Stimulated activated CD4-positive, alpha-beta T cell treated with anti-CD3 and anti-CD28 coated beads, Interleukin-4, amount 100 ng/mL, for 1 hour (primary cell): ENCODE measurements around the gene MATCAP1.
A peak's percentile ranks its signal among the peaks of the same experiment; 100 is the strongest.

Experiments used
- DNase-seq: peaks from one replicate; pipeline ENCODE4 v3.0.0-alpha.2; 2020

MATCAP1 gene

DNA sequence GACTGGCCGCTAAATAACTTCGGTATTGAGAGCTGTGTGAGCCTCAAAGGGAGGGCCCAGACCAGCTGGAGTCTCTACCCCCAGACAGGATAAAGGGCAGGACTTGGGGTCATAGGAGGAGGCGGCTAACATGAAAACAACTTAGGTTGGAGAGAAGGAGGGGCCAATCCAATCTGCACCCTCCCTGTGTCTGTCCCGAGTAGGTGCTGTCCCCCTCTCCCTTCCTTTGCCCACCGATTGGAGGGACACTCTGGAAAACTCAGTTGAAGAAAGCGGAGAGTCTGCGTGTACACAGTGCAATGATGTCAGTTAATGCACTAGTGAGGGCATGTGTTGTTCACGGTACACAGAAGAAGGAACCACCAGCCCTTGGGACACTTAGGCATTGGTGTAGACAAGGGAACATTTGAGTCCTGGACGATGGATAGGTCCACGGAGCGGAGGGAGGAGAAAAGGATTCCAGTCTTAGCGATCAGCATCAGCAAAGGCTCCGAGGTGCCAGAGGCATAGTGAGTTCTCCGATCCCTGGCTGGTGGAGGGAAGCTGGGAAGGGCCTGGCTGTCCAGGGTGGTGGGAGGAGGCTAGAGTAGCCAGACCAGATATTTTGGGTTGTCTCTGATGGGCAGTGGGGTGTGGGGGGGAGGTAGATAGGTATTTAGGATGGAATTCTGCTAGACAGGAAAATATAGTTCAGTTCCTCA lies 12.7 kb downstream of the MATCAP1 start:
- no peak for DNase-seq

DNA sequence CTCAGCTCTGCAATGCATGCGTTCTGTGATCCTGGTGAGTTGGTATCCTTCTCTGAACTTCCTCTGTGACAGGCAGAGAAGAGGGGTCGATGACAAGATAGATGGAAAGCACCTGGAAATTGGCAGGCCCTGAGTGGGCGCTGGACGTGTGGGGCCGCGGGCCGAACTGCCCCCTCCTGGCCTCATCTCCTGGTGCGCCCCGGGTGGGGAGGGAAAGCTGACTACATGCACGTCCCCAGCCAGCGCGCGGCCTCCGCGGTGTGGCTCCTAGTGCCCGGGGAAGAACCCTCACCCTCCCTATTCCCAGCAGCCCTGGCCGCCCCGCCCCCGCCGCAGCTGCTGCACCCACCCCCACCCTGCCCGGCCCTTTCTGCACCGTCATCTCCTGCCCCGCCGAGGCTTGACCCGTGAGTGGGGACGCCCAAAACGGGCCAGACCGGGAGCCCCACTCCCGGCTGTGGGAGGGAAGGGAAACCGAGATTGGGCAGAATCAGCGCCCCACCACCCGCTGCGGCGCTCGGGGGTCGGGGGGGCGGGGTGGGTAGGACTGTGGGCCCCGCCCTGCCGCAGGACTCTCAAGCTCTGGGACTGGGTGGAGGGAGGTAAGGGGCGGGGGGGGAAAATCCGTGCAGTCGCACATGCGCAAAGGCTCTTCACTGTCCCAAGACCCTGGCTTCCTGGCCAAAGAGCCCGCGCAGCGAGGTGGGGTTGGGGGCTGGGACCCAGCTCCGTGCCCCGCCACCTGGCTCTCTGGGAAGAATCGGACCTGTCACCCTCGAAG lies 13.4 kb downstream of the MATCAP1 start, which contains the start of gene NOL3:
NOL3 (plus strand) TSS at position 371 of the 781 bp plus-strand sequence.
- DNase-seq: no peak

DNA sequence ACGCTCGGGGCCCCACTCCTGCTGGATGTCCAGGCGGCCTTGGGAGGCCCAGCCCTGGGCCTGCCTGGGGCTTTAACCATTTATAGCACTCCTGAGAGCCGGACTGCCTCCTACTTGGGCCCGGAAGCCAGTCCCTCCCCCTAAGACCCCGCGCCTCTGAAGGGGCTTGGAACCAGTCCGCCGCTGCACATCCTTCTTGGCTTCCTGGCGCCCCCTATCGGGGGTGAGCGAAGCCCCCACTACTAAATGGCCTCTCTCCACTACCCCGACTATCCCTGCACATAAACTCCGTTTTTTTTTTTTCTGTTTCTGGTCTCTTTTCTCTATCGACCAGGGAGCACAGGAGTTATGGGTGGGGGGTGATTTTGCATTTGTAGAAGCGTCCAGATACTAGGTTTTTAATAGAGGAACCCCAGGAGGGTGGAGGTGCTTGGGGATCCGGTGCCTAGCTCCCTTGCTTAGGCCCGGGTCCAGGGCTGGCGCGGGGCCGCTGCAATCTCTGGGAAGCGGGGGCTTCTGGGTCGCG lies 14.1 kb downstream of the MATCAP1 start:
- DNase-seq: no peak

DNA sequence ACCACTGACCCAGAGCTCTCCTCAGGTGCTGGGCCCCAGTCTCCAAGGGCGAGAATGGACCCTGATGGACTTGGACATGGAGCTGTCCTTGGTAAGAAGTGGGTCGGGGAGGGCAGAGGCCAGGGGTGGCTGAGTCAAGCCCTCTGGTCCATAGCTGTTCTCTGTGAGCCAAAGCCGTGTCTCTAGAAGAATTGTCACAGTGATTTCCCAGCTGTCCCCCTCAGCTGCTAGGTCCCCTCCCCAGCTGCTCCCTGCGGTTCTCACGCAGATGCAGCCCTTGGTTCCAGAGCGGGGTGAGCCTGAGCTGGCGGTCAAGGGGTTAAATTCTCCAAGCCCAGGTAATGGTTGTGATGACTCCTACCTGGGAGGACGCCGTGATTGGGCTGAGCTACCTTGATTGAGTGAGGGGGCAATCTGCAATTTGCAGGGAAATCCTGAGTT lies 14.7 kb downstream of the MATCAP1 start:
- no peak for DNase-seq

DNA sequence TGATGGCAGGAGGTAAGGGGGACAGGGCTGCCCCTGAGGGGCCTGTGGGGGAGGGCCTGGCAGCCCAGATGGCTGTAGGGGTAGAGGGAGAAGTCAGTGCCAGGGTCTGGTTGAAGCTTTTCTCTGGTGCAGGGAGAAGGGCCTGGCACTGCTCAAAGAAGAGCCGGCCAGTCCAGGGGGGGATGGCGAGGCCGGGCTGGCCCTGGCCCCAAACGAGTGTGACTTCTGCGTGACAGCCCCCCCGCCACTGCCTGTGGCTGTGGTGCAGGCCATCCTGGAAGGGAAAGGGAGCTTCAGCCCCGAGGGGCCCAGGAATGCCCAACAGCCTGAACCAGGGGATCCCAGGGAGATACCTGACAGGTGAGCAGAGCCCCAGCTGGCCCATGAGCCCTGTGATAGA lies 16.2 kb downstream of the MATCAP1 start:
- DNase-seq: no peak

DNA sequence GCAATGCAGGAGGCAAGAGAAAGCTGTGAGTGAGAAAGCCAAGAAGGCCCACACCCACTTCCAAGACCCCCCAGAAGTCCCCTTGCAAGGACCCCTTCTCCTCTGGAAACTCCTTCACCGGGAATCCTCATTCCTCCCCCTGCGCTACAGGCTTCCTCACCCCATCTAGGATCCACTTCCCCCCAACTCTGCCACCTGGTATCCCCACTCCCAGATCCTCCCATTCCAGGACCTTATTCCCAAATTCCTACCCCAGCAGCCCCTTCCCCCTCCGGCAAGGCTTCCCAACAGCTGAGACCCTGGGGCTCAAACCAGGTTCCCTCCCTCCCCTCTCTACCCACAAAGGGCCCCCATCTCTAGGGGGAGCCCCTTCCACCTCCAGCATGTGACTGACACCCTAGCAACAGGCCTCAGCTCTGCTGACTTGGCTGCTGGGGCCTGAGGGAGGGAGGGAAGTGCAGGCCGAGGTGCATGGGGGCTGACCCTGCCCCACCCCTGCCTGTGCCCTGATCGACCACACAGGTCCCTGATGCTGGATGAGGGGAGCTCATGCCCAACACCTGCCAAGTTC lies 17.1 kb downstream of the MATCAP1 start:
- no peak for DNase-seq

DNA sequence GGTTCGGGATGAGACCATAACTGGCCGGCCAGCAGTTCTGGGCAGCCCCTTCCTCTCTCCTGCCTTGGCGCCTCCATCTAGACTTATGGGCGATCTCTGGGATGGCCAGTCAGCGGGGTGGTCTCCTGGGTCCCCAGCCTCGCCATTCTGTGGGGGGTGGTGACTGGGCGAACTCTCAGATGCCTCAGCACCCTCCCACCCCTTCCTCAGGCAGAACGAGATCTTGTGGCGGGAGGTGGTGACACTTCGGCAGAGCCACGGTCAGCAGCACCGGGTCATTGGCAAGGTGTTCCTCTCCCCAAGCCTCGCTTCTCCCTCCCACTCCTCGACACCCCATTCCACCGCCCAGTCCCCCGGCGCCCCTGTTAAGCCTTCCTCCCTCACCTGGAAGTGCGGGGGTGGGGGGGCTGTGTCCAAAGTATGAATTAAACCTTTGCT lies 17.6 kb downstream of the MATCAP1 start:
- no peak for DNase-seq

DNA sequence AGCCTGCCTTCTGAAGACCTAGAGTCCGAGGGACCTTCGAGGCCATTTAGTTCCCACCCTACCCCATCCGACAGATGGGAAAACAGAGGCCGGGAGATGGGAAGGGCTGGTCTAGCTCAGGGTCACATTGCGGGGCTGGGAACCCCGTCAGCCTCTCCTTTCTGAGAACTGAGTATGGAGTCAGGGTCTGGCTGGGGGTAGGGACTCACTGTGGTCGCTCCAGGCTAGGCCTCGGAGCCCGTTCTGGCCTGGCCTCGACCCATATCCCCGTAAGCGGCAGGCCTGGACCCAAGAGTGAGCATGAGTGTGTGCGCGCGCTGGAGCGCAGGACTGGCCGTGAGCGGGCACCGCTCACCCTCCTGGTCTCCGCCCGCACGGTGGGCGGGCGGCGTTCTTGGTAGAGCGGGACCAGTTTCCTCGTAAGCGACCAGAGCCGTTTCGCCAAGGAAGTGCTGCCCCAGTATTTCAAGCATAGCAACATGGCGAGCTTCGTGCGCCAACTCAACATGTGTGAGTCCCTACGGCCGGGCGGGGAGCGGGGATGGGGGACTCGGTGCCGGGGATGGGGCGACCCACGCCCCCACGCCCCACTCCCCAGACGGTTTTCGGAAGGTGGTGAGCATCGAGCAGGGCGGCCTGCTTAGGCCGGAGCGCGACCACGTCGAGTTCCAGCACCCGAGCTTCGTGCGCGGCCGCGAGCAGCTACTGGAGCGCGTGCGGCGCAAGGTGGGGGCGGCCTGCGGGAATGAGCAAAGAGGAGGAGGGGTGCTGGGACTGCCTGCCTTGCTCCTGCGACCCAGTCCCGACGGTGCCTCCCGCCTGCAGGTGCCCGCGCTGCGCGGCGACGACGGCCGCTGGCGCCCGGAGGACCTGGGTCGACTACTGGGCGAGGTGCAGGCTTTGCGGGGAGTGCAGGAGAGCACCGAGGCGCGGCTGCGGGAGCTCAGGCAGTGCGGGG lies 18.4 kb downstream of the MATCAP1 start:
- no peak for DNase-seq

DNA sequence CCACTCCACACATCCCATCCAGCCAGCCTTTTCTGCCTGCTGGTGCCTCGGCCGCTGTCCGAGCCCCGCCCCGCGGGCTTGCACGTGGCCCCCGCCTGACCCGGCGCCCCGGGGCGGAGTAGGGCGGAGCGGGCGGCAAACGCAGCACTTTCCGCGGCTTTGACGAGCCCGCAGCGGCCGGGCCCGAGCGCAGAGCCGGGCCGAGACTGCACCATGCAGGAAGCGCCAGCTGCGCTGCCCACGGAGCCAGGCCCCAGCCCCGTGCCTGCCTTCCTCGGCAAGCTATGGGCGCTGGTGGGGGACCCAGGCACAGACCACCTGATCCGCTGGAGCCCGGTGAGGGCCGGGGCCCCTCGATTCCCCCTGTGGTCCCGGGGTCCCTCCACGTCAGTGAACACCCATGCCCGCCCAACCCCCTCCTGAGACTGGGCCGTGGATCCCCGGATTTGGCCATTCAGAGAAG lies 19.1 kb downstream of the MATCAP1 start, which contains the start of gene HSF4:
HSF4 (plus strand) TSS at position 147 of the 463 bp plus-strand sequence; CDS start at position 214, 67 bp downstream.
- DNase-seq: no peak

DNA sequence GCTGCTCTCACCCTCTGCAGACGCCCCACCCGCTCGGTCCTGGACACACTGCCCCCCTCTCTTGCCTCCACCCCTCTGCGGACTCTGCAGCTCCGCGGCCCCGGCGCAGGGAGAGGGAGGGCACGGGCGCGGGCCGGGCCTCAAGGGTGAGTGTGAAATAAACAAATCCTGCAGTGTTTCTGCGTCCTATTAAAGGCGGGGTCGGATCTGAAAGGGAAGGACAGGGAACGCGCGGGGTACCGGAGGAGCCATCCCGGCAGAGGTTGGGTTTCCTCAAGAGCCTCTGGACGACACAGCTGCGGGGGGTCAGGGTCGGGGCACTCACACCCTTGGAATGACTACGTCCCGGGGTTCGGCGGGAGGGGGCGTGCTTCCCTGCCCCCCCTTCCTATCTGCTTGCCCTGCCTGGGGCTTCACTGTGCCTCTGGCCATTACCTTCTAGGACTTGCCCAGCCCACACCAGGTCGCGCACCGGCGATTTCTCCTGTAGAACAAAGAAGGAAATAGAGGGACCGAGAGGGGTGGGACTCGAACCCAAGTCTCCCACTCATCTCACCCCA lies 19.7 kb downstream of the MATCAP1 start:
- no peak for DNase-seq

DNA sequence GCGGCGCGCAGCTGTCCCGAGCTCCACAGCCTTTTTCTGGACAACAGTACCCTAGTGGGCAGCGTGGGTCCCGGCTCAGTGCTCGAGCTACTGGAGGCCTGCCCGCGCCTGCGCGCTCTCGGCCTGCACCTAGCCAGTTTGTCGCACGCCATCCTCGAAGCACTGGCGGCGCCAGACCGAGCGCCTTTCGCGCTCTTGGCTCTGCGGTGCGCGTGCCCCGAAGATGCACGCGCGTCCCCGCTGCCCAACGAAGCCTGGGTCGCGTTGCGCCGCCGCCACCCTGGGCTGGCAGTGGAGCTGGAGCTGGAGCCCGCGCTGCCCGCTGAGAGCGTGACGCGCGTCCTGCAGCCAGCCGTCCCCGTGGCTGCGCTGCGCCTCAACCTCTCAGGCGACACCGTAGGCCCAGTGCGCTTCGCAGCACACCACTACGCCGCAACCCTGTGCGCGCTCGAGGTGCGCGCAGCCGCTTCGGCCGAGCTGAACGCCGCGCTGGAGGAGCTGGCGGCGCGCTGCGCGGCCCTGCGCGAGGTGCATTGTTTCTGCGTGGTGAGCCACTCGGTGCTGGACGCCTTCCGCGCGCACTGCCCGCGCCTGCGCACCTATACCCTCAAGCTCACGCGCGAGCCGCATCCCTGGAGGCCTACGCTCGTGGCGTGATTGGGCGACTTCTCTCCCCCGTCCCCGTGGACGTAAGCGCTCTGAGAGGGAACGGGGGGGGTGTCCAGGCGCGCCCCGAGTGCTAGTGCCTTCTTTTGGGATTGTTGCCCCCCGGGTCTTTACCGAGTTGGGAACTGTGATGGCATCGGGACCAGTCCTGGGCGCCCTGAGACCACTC lies 20.4 kb downstream of the MATCAP1 start:
- DNase-seq: peak; percentile 49

DNA sequence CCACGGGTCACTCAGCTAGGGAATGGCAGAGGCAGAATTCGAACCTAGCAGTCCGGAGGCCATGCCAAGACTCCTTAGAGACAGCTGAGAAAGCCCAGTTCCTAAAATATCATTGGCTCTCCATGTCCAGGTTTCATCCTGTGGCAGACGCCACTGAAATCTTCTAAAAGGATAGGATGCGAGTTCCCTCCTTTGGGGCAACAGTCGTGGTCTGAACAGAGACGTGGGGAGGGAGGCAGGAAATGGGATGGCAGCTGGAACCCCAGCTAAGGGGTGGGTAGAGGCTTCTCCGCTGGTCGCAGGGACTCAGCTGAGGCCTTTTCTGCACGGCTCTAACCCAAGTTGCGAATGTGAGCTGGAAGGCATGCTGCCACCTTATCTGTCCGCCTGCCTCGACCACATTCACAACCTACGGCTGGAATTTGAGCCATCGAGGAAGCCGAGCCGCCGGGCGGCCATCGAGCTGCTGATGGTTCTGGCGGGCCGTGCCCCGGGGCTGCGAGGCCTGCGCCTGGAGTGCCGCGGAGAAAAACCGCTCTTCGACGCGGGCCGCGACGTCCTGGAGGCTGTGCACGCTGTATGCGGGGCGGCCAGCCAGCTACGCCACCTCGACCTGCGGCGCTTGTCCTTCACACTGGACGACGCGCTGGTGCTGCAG lies 21.1 kb downstream of the MATCAP1 start:
- no peak for DNase-seq

DNA sequence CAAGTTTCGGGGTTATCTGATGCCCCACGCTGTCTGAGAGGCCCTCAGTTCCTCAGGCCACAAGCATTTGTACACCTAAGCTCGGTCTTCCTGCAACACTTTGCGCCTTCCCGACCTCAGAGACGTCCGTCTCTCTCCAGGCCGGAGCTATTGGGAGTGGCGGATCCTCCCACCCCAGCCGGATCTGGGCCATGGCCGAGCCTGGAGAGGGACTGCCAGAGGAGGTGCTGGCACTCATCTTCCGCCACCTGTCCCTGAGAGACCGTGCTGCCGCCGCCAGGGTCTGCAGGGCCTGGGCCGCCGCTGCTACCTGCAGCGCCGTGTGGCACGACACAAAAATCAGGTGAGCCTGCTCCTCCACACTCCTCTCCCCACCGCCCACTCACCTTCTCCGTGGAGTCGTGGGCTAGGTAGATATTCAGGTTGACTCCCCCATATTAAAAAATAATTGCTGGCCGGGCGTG lies 22.1 kb downstream of the MATCAP1 start:
- no peak for DNase-seq

DNA sequence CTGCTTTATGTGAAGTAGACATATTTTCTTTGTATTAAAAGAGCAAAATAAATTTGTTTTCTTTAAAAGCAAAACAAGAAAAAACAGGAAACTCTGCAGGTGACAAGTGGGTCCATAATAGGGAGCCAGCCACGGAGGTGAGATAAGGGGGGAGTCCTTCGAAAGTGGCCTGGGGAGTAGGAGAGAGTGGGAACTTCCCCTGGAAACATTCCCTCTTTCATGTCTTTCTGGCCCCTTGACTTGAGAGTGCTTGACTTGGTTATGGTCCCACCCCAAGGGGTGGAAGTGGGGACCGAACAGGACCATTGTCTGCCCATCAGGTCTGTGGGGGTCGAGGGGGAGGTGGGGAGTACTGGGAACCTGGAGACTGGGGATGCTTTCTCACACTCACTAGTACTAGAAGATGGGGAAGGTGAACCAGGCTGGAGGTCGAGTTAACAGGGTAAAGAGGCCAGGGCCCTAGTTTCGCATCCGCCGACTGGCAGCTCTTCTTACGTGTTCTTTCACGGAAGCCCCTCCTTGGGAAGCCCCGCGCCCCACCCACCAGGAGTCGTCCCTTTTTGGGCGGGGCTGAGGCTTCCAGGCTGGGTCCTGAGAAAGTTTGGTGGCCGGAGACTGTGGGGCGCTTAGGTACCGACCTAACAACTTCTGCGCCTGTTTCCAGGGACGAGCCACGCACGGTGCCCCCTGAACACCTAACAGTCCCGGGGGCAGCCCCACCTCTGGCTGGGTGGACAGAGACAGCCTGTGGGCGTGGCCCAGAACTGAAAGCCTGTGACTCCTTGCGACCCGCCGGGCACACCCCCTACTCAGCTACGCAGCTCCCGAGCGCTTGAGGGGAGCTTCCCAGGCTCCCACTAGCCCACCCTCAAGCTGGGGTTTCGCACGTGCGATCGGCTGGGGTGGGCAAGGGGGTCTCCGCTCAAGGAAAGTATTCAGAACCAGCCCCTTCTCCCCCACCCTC lies 24.8 kb downstream of the MATCAP1 start:
- DNase-seq: peak; percentile 76

DNA sequence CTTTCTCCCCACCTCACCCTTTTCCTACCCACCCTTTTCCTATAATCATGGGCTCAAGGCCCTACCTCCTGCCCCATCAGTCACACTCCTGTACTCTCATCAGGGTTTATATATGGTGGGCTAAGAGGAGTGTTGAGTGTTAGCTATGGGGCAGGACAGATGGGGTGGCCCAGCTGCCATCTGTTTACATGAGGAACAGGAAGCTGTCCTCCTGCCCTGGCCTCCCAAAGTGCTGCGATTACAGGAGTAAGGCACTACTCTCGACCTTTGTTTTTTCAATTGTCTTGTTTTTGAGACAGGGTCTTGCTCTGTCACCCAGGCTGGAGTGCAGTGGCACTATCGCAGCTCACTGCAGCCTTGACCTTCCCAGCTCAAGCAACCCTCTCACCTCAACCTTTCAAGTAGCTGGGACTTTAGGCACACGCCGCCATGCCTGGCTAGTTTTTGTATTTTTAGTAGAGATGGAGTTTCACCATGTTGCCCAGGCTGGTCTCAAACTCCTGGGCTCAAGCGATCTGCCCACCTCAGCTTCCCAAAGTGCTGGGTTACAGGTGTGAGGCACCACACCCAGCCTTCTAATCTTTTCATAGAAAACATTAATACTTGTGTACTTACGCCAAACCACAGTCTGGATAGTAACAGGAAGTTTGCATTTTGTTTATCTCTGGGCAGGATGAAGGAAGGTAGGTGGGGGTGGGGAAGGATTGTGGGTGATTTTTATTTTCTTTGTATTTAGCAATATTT lies 25.7 kb downstream of the MATCAP1 start:
- no peak for DNase-seq

DNA sequence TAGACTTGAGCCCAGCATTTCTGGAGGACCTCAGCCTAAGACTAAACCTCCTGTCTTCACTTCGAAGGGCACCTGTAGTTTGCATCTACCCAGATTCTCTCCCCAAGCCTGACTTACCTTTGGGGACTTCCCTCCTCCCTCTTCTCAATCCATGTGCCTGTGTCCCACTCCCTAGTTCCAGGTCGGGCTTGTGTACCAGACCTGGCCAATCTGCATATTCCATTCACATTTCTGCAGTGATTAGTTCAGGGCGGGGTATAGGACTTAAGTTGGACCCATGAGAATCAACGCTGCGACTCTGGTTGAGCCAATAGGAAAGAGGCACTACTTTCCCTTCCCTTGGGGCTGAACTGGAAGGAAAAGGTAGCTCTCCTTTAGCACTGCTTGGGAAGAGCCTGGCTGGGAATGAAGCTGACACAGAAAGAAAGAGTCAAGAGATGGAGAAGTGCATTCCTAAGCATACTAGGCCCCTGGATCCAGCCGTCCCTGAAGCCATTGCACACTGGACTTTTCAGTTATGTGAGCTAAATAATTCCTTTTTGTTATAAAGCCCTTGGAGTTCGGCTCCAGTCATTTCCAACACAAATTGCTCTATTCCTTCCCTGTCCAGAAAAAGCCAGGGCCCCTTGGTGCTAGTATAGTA lies 26.5 kb downstream of the MATCAP1 start:
- no peak for DNase-seq

DNA sequence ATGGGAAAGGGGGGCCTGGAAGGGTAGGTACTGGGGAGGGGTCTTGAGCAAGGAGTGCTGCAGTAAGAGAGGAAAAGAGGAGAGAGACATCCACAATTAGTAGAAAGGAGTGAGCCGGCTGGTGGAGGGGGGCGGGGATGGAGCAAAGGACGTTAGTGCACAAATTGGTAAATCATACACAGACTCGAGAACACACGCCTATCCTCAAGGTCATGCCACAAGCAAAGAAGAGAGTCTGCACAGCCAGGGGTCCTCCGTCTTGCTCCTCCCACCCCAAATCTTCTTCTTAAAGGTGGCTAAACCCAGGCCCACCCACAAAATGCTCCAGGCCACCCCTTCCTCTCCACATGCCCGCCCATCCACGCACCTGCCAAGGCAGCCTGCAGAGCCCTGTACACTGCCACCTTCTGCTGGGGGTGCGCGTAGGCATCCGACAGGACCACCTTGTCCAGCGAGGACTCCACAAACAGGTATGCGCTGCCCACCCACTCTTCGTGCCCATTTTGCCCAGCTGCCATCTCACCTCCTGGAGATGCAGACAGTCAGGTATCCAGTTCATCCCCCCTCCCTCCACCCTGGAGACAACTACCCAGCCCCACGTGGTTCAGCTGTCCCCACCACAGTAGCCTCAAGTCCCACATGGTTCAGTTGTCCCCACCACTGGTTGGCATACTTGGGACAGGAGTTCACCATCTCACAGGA lies 27.5 kb downstream of the MATCAP1 start:
- no peak for DNase-seq
